Gastrocnemius medialis (tissue), 4 donors: ENCODE measurements around the gene AHRR. TPM values are rescaled to one million over a fixed set of nuclear protein-coding genes. Genes with fewer than 3 reads are reported as not detected.

Source experiments
- ATAC-seq, 2 donors: fragments of 150-250 bp; one replicate each; pipeline ENCODE4 v1.9.1; 2016
- DNase-seq, 2 donors: peaks; one replicate each; pipeline ENCODE4 v3.0.0-alpha.2; 2019
- H3K27ac ChIP-seq, 4 donors: fragments of 200-600 bp; sonication (generic); 1 replicate in 1 of 4; 2 replicates in 3 of 4; pipeline ENCODE4 v1.5.1; 2016 to 2018; ENCODE audit warnings: mild to moderate bottlenecking in 2 of 4, moderate library complexity in 1 of 4
- H3K27me3 ChIP-seq, 3 donors: fragments of 200-600 bp; sonication (generic) in 2 of 3; 1 replicate in 1 of 3; 2 replicates in 2 of 3; pipeline versions ENCODE4 v1.5.1 to v1.6.0; 2016 to 2019; ENCODE audit warnings: mild to moderate bottlenecking in 1 of 3, moderate library complexity in 1 of 3
- H3K36me3 ChIP-seq, 2 donors: fragments of 200-600 bp; sonication (generic) in 1 of 2; one replicate each; pipeline ENCODE4 v1.5.1; 2017 to 2018
- H3K4me1 ChIP-seq, 2 donors: fragments of 200-600 bp; sonication (generic) in 1 of 2; one replicate each; pipeline ENCODE4 v1.5.1; 2016 to 2017; ENCODE audit warnings: mild to moderate bottlenecking in 2 of 2
- H3K4me3 ChIP-seq, 4 donors: fragments of 200-600 bp; sonication (generic) in 3 of 4; 1 replicate in 1 of 4; 2 replicates in 3 of 4; pipeline ENCODE4 v1.5.1; 2016 to 2019; ENCODE audit warnings: mild to moderate bottlenecking in 2 of 4
- H3K9me3 ChIP-seq, 3 donors: fragments of 200-600 bp; sonication (generic) in 2 of 3; 1 replicate in 1 of 3; 2 replicates in 2 of 3; pipeline ENCODE4 v1.5.1; 2016 to 2019
- POLR2A ChIP-seq, 2 donors: fragments of 450-650 bp; IDR thresholded peaks; one replicate each; pipeline ENCODE4 v1.6.1; 2017; ENCODE audit warnings: antibody characterized with exemption in 2 of 2, mild to moderate bottlenecking in 2 of 2, moderate library complexity in 2 of 2
- in situ Hi-C, 4 donors: fragments of 200-750 bp; cut with MboI; loops; one replicate each; pipeline versions ENCODE4 v1.15.0 to v1.8.0; 2017; ENCODE audit warnings: low sequenced_read_pairs in 4 of 4
- intact Hi-C: fragments of 100-400 bp; cut with DNase I; formaldehyde crosslinking; loops from one replicate; pipeline ENCODE4 v1.15.1; 2023; ENCODE audit warnings: low total_unique reads
- total RNA-seq, 4 donors: library from RNA; depleted of rRNA; stranded (reverse); fragments of >200 nt; gene quantifications; one replicate each; pipeline versions ENCODE4 v1.1.0 to v1.2.3, GENCODE V29; 2016
- TF ChIP-seq, protein P1 (sequence below), 5 experiments: fragments of 450-650 bp in 3 of 5; fragments of 200-600 bp in 2 of 5; sonication (generic) in 2 of 5; IDR thresholded peaks in 4 of 5; conservative IDR thresholded peaks in 1 of 5; 1 replicate in 4 of 5; 2 replicates in 1 of 5; pipeline ENCODE4 v1.5.1; 2016 to 2019; ENCODE audit warnings: antibody characterized with exemption in 5 of 5, mild to moderate bottlenecking in 3 of 5, moderate library complexity in 3 of 5

Gene AHRR
- total RNA-seq, 4 donors from 2014 or later = 0.05 to 1.3 (median 0.18) TPM; not detected in 1

GRCh38 chr5:359301-359897 lies 37.9 kb downstream of the AHRR start:
- TF ChIP-seq, protein P1, sequence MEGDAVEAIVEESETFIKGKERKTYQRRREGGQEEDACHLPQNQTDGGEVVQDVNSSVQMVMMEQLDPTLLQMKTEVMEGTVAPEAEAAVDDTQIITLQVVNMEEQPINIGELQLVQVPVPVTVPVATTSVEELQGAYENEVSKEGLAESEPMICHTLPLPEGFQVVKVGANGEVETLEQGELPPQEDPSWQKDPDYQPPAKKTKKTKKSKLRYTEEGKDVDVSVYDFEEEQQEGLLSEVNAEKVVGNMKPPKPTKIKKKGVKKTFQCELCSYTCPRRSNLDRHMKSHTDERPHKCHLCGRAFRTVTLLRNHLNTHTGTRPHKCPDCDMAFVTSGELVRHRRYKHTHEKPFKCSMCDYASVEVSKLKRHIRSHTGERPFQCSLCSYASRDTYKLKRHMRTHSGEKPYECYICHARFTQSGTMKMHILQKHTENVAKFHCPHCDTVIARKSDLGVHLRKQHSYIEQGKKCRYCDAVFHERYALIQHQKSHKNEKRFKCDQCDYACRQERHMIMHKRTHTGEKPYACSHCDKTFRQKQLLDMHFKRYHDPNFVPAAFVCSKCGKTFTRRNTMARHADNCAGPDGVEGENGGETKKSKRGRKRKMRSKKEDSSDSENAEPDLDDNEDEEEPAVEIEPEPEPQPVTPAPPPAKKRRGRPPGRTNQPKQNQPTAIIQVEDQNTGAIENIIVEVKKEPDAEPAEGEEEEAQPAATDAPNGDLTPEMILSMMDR (IDR thresholded peaks at IDR 0.05 in 4 of 5, conservative IDR thresholded peaks at IDR 0.05 in 1 of 5) = no peak
- TF ChIP-seq POLR2A (IDR thresholded peaks at IDR 0.05) = no peak
- DNase-seq = no peak
- Histone ChIP-seq H3K4me3 (no peak overlapping the region), H3K27me3 (no peaks in the 10 kb centered on the region), H3K9me3 (peaks cover 0 to 9% (median 0%) of the 10 kb centered on the region in 3 donors), H3K27ac (no peak overlapping the region), H3K36me3 (no peaks in the 10 kb centered on the region), H3K4me1 (no peaks in the 10 kb centered on the region)
- in situ Hi-C loops (no loop called here), intact Hi-C loops (no loop called here)
- ATAC-seq = no peak

DNA sequence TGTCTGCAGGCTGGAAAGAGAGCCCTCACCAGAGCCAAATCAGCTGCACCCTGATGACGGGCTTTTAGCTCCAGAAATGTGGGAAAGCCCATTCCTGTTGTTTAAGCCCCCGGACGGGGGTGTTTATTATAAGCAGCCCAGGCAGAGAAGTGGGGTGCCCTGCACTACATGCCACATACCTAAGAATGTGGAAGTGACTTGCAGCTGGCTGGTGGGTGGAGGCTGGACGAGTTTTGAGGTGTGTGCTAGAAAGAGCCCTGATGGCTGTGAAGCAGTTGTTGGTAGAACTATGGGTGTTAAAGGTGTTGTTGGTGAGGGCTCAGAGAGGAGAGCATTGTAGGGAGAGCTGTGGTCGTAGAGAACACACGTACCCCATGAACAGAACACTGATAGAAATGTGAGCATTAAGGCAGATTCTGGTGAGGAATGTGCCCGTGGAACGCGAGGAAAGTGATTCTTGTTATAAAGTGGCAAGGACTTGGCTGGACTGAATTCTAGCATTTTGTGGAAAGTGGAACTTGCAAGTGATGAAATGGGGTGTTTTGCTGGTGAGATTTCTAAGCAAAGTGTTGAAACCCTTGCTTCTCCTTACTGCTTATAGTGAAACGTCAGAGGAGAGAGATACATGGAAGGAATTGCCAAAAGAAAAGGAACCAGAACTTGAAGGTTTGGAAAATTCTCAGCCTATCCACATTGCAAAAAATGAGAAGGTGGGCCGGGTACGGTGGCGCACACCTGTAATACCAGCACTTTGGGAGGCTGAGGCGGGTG lies 38.9 kb downstream of the AHRR start:
- TF ChIP-seq, protein P1 (IDR thresholded peaks at IDR 0.05 in 4 of 5, conservative IDR thresholded peaks at IDR 0.05 in 1 of 5) = no peak
- no peak for TF ChIP-seq POLR2A (IDR thresholded peaks at IDR 0.05)
- Histone ChIP-seq H3K4me3 (no peak overlapping the region), H3K9me3 (peaks cover 0 to 15% (median 0%) of the 10 kb centered on the region in 3 donors), H3K4me1 (no peaks in the 10 kb centered on the region), H3K27ac (no peak overlapping the region), H3K27me3 (no peaks in the 10 kb centered on the region), H3K36me3 (no peaks in the 10 kb centered on the region)
- ATAC-seq = no peak
- in situ Hi-C loops (no loop called here), intact Hi-C loops (no loop called here)
- DNase-seq = no peak

- TF ChIP-seq, protein P1 (IDR thresholded peaks at IDR 0.05 in 4 of 5, conservative IDR thresholded peaks at IDR 0.05 in 1 of 5) = no peak
- no peak for TF ChIP-seq POLR2A (IDR thresholded peaks at IDR 0.05)
- Histone ChIP-seq H3K36me3 (no peaks in the 10 kb centered on the region), H3K4me1 (no peaks in the 10 kb centered on the region), H3K27me3 (no peaks in the 10 kb centered on the region), H3K4me3 (no peak overlapping the region), H3K9me3 (peaks cover 0 to 15% (median 0%) of the 10 kb centered on the region in 3 donors), H3K27ac (no peak overlapping the region)
- no peak for DNase-seq
- in situ Hi-C loops = no loop called here
- ATAC-seq = no peak
- intact Hi-C loops = no loop called here
Observed at GRCh38 chr5:362189-362588, 40.7 kb downstream of the AHRR start.

GRCh38 chr5:362978-363765 lies 41.7 kb downstream of the AHRR start:
- ATAC-seq (no peak), DNase-seq (no peak)
- Histone ChIP-seq H3K27me3 (no peaks in the 10 kb centered on the region), H3K27ac (no peak overlapping the region), H3K36me3 (no peaks in the 10 kb centered on the region), H3K4me1 (no peaks in the 10 kb centered on the region), H3K9me3 (peaks cover 0 to 15% (median 0%) of the 10 kb centered on the region in 3 donors), H3K4me3 (no peak overlapping the region)
- TF ChIP-seq, protein P1 (IDR thresholded peaks at IDR 0.05 in 4 of 5, conservative IDR thresholded peaks at IDR 0.05 in 1 of 5) = no peak
- no peak for TF ChIP-seq POLR2A (IDR thresholded peaks at IDR 0.05)
- intact Hi-C loops (no loop called here), in situ Hi-C loops (no loop called here)
